IMR-90 (cell line): ENCODE measurements around the gene TRAF3IP1.

Experiments used
- CEBPB ChIP-seq: IDR thresholded peaks from 2 replicates; pipeline ENCODE4 v1.6.1; 2012; ENCODE audit warnings: low read depth, low read length, improper control_type of control experiment
- CHD1 ChIP-seq: IDR thresholded peaks from 2 replicates; pipeline ENCODE4 v1.6.1; 2012; ENCODE audit warnings: low read depth, low read length, improper control_type of control experiment
- FOS ChIP-seq: fragments of 150-350 bp; IDR thresholded peaks from 2 replicates; pipeline ENCODE4 v1.6.1; 2016; ENCODE audit warnings: low read depth, low read length
- MAFK ChIP-seq: IDR thresholded peaks from 2 replicates; pipeline ENCODE4 v1.6.1; 2012; ENCODE audit warnings: low read depth, low read length, improper control_type of control experiment
- MAZ ChIP-seq: IDR thresholded peaks from 2 replicates; pipeline ENCODE4 v1.6.1; 2012; ENCODE audit warnings: low read depth, mild to moderate bottlenecking, low read length, improper control_type of control experiment, moderate library complexity, borderline replicate concordance
- MXI1 ChIP-seq: IDR thresholded peaks from 2 replicates; pipeline ENCODE4 v1.6.1; 2012; ENCODE audit warnings: low read depth, mild to moderate bottlenecking, low read length, moderate library complexity, borderline replicate concordance
- NFE2L2 ChIP-seq: fragments of 150-350 bp; IDR thresholded peaks from 2 replicates; pipeline ENCODE4 v1.6.1; 2016; ENCODE audit warnings: low read depth, mild to moderate bottlenecking, low read length
- POLR2A ChIP-seq: IDR thresholded peaks from 2 replicates; pipeline ENCODE4 v1.6.1; 2012; ENCODE audit warnings: mild to moderate bottlenecking, low read depth, low read length
- RAD21 ChIP-seq: IDR thresholded peaks from 2 replicates; pipeline ENCODE4 v1.6.1; 2012; ENCODE audit warnings: low read length, improper control_type of control experiment
- RFX5 ChIP-seq: IDR thresholded peaks from 2 replicates; pipeline ENCODE4 v1.8.0; 2012; ENCODE audit warnings: low read depth, mild to moderate bottlenecking, low read length, moderate library complexity
- TF ChIP-seq, protein P1 (sequence below): conservative IDR thresholded peaks from 2 replicates; pipeline ENCODE4 v1.5.1; 2012; ENCODE audit warnings: mild to moderate bottlenecking, low read depth, low read length, improper control_type of control experiment
- TF ChIP-seq, protein P2 (sequence below): fragments of 150-350 bp; IDR thresholded peaks from 2 replicates; pipeline ENCODE4 v1.6.1; 2017; ENCODE audit warnings: mild to moderate bottlenecking, antibody characterized with exemption, low read length, low read depth
- TF ChIP-seq, protein P3 (sequence below): fragments of 150-350 bp; IDR thresholded peaks from 2 replicates; pipeline ENCODE4 v1.6.1; 2016; ENCODE audit warnings: low read depth, mild to moderate bottlenecking, low read length, moderate library complexity, borderline replicate concordance

GRCh38 chr2:238325694-238326093 is 5.4 kb downstream of the TRAF3IP1 start:
- TF ChIP-seq, protein P1, sequence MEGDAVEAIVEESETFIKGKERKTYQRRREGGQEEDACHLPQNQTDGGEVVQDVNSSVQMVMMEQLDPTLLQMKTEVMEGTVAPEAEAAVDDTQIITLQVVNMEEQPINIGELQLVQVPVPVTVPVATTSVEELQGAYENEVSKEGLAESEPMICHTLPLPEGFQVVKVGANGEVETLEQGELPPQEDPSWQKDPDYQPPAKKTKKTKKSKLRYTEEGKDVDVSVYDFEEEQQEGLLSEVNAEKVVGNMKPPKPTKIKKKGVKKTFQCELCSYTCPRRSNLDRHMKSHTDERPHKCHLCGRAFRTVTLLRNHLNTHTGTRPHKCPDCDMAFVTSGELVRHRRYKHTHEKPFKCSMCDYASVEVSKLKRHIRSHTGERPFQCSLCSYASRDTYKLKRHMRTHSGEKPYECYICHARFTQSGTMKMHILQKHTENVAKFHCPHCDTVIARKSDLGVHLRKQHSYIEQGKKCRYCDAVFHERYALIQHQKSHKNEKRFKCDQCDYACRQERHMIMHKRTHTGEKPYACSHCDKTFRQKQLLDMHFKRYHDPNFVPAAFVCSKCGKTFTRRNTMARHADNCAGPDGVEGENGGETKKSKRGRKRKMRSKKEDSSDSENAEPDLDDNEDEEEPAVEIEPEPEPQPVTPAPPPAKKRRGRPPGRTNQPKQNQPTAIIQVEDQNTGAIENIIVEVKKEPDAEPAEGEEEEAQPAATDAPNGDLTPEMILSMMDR = no peak
- TF ChIP-seq RAD21 (no peak), FOS (no peak), POLR2A (no peak), NFE2L2 (no peak), CEBPB (no peak), MAFK (no peak), RFX5 (no peak), MXI1 (no peak), CHD1 (no peak), MAZ (no peak)
- TF ChIP-seq, protein P2, sequence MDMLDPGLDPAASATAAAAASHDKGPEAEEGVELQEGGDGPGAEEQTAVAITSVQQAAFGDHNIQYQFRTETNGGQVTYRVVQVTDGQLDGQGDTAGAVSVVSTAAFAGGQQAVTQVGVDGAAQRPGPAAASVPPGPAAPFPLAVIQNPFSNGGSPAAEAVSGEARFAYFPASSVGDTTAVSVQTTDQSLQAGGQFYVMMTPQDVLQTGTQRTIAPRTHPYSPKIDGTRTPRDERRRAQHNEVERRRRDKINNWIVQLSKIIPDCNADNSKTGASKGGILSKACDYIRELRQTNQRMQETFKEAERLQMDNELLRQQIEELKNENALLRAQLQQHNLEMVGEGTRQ = no peak
- TF ChIP-seq, protein P3, sequence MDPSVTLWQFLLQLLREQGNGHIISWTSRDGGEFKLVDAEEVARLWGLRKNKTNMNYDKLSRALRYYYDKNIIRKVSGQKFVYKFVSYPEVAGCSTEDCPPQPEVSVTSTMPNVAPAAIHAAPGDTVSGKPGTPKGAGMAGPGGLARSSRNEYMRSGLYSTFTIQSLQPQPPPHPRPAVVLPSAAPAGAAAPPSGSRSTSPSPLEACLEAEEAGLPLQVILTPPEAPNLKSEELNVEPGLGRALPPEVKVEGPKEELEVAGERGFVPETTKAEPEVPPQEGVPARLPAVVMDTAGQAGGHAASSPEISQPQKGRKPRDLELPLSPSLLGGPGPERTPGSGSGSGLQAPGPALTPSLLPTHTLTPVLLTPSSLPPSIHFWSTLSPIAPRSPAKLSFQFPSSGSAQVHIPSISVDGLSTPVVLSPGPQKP = no peak
